AG20443 (cell line): ENCODE data around the gene SLC38A10.

Experiments used
- DNase-seq: peaks from one replicate; pipeline ENCODE4 v3.0.0; 2012; ENCODE audit warnings: low spot score, mixed read lengths

SLC38A10 gene

GRCh38 chr17:81241648-81242420 is 53.3 kb downstream of the SLC38A10 start:
- peak; percentile 75 for DNase-seq

GRCh38 chr17:81241203-81241602 is 53.9 kb downstream of the SLC38A10 start:
- no peak for DNase-seq

- DNase-seq: no peak
Observed at GRCh38 chr17:81240761-81241160, 54.3 kb downstream of the SLC38A10 start.

GRCh38 chr17:81239714-81240555 is 55.2 kb downstream of the SLC38A10 start:
- peak; percentile 43 for DNase-seq

GRCh38 chr17:81238815-81239713 is 56.0 kb downstream of the SLC38A10 start, which contains the start of the genes NDUFAF8 and TEPSIN:
NDUFAF8 (plus strand) TSS chr17:81239318; CDS start chr17:81239364, 46 bp downstream.
TEPSIN (minus strand) TSS chr17:81239055; CDS start chr17:81239033, 22 bp downstream.
- peak; percentile 99 for DNase-seq

GRCh38 chr17:81238490-81238814 is 56.7 kb downstream of the SLC38A10 start:
- DNase-seq: no peak

- no peak for DNase-seq
Observed at GRCh38 chr17:81237591-81238489, 57.3 kb downstream of the SLC38A10 start.

- no peak for DNase-seq
Observed at GRCh38 chr17:81236784-81237183, 58.3 kb downstream of the SLC38A10 start.

GRCh38 chr17:81235822-81236740 is 59.0 kb downstream of the SLC38A10 start:
- no peak for DNase-seq

- no peak for DNase-seq
Observed at GRCh38 chr17:81234940-81235821, 59.9 kb downstream of the SLC38A10 start.

GRCh38 chr17:81234506-81234855 is 60.6 kb downstream of the SLC38A10 start:
- no peak for DNase-seq

GRCh38 chr17:81233811-81234505 is 61.1 kb downstream of the SLC38A10 start:
- DNase-seq: no peak

- DNase-seq: no peak
Observed at GRCh38 chr17:81233316-81233715, 61.8 kb downstream of the SLC38A10 start.

- no peak for DNase-seq
Observed at GRCh38 chr17:81232616-81233241, 62.4 kb downstream of the SLC38A10 start.

GRCh38 chr17:81231766-81232581 is 63.1 kb downstream of the SLC38A10 start:
- no peak for DNase-seq

GRCh38 chr17:81231121-81231645 is 63.9 kb downstream of the SLC38A10 start:
- no peak for DNase-seq
